Left ventricle myocardium inferior (tissue), 1 donor: Measurements from ENCODE around the gene C2orf42. TPM values are rescaled to one million over a fixed set of nuclear protein-coding genes. Genes with fewer than 3 reads are reported as not detected.

ENCODE experiments used
- DNase-seq: peaks from one replicate; pipeline ENCODE4 v3.0.0-alpha.2; 2020
- H3K27ac ChIP-seq: fragments of 200-600 bp; replicated peaks from 2 replicates; pipeline ENCODE4 v1.8.0; 2021
- H3K27me3 ChIP-seq: fragments of 200-600 bp; 2 replicates; pipeline ENCODE4 v1.8.0; 2021; ENCODE audit warnings: low read depth
- H3K36me3 ChIP-seq: fragments of 200-600 bp; 2 replicates; pipeline ENCODE4 v1.8.0; 2021
- H3K4me1 ChIP-seq: fragments of 200-600 bp; 2 replicates; pipeline ENCODE4 v1.8.0; 2021
- H3K4me3 ChIP-seq: fragments of 200-600 bp; 2 replicates; pipeline ENCODE4 v1.8.0; 2021; ENCODE audit warnings: mild to moderate bottlenecking, moderate library complexity
- H3K9me3 ChIP-seq: fragments of 200-600 bp; replicated peaks from 2 replicates; pipeline ENCODE4 v1.8.0; 2021
- CTCF ChIP-seq: fragments of 200-600 bp; IDR thresholded peaks from 2 replicates; pipeline ENCODE4 v1.8.0; 2021; ENCODE audit warnings: antibody characterized with exemption, mild to moderate bottlenecking, borderline replicate concordance
- intact Hi-C: fragments of 100-400 bp; cut with micrococcal nuclease; formaldehyde crosslinking; loops from one replicate; pipeline ENCODE4 v1.11.0; 2022
- total RNA-seq: library from RNA; stranded (reverse); fragmentation: NEBNext Ultra II Directional; extraction: Animal tissue kit (Norgen Biotek cat#: 25700); gene quantifications from one replicate; pipeline ENCODE4 v1.2.1, GENCODE V29; 2021
- donor health status: DM: no; HTN: yes; CAD: no; lungs with severe emphysema.

The C2orf42 gene
- total RNA-seq, 1 donor from 2014 or later, result 14.6 TPM

- no peak for TF ChIP-seq CTCF
- intact Hi-C loops, result no loop called here
- no peaks in the 10 kb centered on the region for H3K9me3 ChIP-seq
- no peaks in the 10 kb centered on the region for H3K4me1 ChIP-seq
- no peak for DNase-seq
- H3K27me3 ChIP-seq, result no peaks in the 10 kb centered on the region
- no peaks in the 10 kb centered on the region for H3K36me3 ChIP-seq
- H3K4me3 ChIP-seq, result no peak overlapping the region
- H3K27ac ChIP-seq, result no peak overlapping the region
These were observed 11.5 kb upstream of the C2orf42 start for GRCh38 chr2:70202236-70202806.

- H3K36me3 ChIP-seq, result no peaks in the 10 kb centered on the region
- H3K4me3 ChIP-seq, result no peak overlapping the region
- no peak for DNase-seq
- no peaks in the 10 kb centered on the region for H3K27me3 ChIP-seq
- no peak for TF ChIP-seq CTCF
- no peaks in the 10 kb centered on the region for H3K9me3 ChIP-seq
- H3K4me1 ChIP-seq, result no peaks in the 10 kb centered on the region
- intact Hi-C loops, result no loop called here
- no peak overlapping the region for H3K27ac ChIP-seq
These were observed 11.0 kb upstream of the C2orf42 start for GRCh38 chr2:70201831-70202230.

- DNase-seq, result no peak
- Histone ChIP-seq H3K4me3 (no peak overlapping the region), H3K27ac (no peak overlapping the region), H3K36me3 (no peaks in the 10 kb centered on the region), H3K9me3 (no peaks in the 10 kb centered on the region), H3K27me3 (no peaks in the 10 kb centered on the region), H3K4me1 (no peaks in the 10 kb centered on the region)
- no peak for TF ChIP-seq CTCF
- intact Hi-C loops, result no loop called here
These were observed 10.5 kb upstream of the C2orf42 start for GRCh38 chr2:70201225-70201768.

- intact Hi-C loops, result no loop called here
- no peak for TF ChIP-seq CTCF
- H3K9me3 ChIP-seq, result no peaks in the 10 kb centered on the region
- no peak overlapping the region for H3K4me3 ChIP-seq
- no peaks in the 10 kb centered on the region for H3K36me3 ChIP-seq
- H3K27me3 ChIP-seq, result no peaks in the 10 kb centered on the region
- DNase-seq, result no peak
- no peak overlapping the region for H3K27ac ChIP-seq
- no peaks in the 10 kb centered on the region for H3K4me1 ChIP-seq
These were observed 8.6 kb upstream of the C2orf42 start for GRCh38 chr2:70199320-70199864.

- H3K4me1 ChIP-seq, result peaks cover 18% of the 10 kb centered on the region
- H3K36me3 ChIP-seq, result no peaks in the 10 kb centered on the region
- H3K9me3 ChIP-seq, result no peaks in the 10 kb centered on the region
- H3K4me3 ChIP-seq, result no peak overlapping the region
- no peak overlapping the region for H3K27ac ChIP-seq
- TF ChIP-seq CTCF, result no peak
- intact Hi-C loops, result no loop called here
- no peak for DNase-seq
- H3K27me3 ChIP-seq, result no peaks in the 10 kb centered on the region
These were observed 1.7 kb upstream of the C2orf42 start for GRCh38 chr2:70192516-70192915.
